Kidney glomerular epithelial cell (primary cell): ENCODE data around the gene BRAT1.
A peak's percentile ranks its signal among the peaks of the same experiment; 100 is the strongest.

Experiments used
- DNase-seq: peaks from one replicate; lab custom pipeline; 2025; lab: John Stamatoyannopoulos, UW

BRAT1 gene

GRCh38 chr7:2510130-2510776 is 45.1 kb downstream of the BRAT1 start:
- no peak for DNase-seq

DNA sequence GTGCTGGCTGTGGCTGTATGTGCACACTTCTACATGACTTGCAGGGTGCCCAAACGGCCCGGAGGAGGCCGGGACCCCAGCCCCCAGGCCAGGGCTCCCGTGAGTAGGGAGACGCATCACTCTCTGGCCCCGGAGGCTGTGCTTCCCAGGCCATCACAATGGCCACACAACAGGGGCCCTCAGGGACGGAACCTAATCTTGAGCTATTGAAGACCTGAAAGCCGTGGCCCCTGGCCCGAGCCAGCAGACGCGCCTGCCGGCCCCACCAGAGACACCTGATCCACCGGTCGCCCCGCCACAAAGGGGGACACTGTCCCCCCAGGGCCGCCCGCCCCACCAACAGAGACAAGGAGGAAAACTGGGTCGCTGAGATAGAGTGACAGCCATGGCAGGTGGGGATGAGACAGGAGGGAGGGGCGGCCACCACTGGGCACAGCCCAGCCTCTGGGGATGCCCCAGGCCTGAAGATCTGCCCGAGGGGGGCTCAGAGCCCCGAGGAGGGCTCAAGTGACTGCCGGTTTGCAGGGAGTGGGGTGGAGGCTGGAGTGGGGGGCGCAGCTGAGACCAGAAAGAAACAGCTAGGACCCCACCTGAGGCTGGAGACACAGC is 45.9 kb downstream of the BRAT1 start:
- DNase-seq = no peak

- DNase-seq = peak; percentile 47
Observed at GRCh38 chr7:2508327-2509215, 46.8 kb downstream of the BRAT1 start.

GRCh38 chr7:2507917-2508306 is 47.4 kb downstream of the BRAT1 start:
- DNase-seq = no peak

GRCh38 chr7:2507208-2507916 is 48.0 kb downstream of the BRAT1 start:
- no peak for DNase-seq

GRCh38 chr7:2505401-2505800 is 49.9 kb downstream of the BRAT1 start:
- DNase-seq = no peak

DNA sequence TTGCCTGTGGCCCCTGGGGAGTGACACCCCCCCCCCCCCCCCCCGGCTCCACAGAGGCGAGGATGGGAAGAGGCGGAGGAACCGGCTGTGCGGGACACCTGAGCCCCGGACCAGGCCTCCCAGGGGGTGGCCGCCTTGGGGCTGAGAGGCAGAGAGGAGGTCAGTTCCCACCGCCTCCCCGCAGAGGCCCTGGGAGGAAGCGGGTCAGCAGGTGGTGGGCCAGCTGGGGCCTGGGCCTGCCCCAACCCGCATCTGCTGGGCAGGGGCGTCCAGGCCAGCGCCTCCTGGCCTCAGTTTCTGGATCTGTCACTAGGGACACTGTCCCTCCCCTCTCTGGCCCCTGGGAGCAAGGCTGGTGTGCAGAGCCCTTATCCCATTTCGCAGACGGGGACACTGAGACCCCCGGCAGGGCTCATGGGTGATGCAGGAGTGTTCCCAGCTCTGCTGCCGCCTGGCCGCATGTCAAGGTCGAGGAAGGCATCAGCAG is 50.4 kb downstream of the BRAT1 start:
- DNase-seq = no peak

- DNase-seq = no peak
Observed at GRCh38 chr7:2504128-2504888, 51.0 kb downstream of the BRAT1 start.

GRCh38 chr7:2503056-2503941 is 52.0 kb downstream of the BRAT1 start:
- no peak for DNase-seq

DNA sequence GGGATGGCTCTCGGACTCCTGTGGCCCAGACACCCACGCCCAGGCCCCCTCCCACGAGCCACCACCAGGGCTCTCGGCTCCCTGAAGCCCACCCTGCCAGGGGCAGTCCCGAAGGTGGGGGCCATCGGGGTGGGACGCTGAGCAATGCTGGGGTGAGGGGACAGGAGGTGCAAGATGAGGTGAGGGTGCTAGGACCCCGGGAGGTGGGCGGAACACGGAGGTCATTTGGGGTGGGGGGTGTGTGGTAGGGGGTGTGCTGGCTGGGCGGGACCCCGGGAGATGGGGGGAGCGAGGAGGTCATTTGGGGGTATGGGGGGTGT is 52.7 kb downstream of the BRAT1 start:
- DNase-seq = no peak

DNA sequence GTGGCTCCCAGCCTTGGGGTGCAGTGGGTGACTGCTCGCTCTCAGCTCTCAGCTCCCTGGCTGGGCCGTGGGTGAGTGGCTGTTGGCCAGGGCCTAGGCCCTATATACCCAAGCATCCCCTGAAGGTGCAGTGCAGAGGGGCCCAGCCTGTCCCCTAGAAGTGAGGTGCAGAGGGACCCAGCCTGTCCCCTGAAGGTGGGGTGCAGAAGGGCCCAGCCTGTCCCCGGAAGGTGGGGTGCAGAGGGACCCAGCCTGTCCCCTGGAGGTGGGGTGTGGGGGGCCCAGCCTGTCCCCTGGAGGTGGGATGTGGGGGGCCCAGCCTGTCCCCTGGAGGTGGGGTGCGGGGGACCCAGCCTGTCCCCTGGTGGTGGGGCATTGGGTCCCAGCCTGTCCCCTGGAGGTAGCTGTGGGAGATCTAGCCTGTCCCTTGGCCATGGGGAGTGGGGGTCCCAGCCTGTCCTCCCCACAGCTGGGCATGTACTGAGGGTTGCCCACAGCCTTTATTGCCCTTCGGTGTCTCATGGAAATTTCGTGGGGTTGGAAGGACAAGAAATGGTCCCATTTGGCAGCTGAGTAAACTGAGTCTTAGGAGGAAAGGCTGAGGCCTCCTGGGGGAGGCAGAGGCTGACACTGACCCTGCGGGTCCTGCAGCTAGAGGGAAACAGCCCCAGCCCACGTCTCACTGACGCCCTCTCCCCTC is 53.2 kb downstream of the BRAT1 start:
- no peak for DNase-seq

DNA sequence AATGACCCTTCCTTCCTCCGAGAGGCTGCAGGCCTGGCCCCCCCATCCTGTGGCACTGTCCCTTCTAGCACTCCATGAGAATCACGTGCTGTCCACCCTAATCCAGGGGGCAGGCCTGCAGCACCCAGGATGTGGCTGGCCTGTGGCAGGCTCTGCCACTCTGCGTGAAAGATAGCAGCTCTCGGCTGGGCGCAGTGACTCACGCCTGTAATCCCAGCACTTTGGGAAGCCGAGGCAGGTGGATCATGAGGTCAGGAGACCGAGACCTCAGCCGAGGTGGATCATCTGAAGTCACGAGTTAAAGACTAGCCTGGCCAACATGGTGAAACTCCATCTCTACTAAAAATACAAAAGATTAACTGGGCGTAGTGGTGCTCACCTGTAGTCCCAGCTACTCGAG is 54.6 kb downstream of the BRAT1 start:
- no peak for DNase-seq

GRCh38 chr7:2499719-2500430 is 55.4 kb downstream of the BRAT1 start:
- no peak for DNase-seq

- DNase-seq = no peak
Observed at GRCh38 chr7:2499181-2499580, 56.1 kb downstream of the BRAT1 start.

- DNase-seq = no peak
Observed at GRCh38 chr7:2498708-2499107, 56.6 kb downstream of the BRAT1 start.

- DNase-seq = no peak
Observed at GRCh38 chr7:2497500-2498336, 57.6 kb downstream of the BRAT1 start.

- DNase-seq = no peak
Observed at GRCh38 chr7:2497065-2497464, 58.3 kb downstream of the BRAT1 start.

- no peak for DNase-seq
Observed at GRCh38 chr7:2496375-2496774, 58.9 kb downstream of the BRAT1 start.
